ENCODE results near the gene BLVRA.
"Not testable (repeated sequence)": the region's sequence is repeated elsewhere in the genome, so short reads cannot be mapped to it uniquely, and the experiment has no call there.

Gene BLVRA

GRCh38 chr7:43810195-43810941 lies 51.9 kb downstream of the BLVRA start:
- DNase-seq = peak in 2 of 3 experiments; percentile 7 to 18

- no peak for DNase-seq
These were observed 56.9 kb downstream of the BLVRA start for GRCh38 chr7:43815373-43815772.

GRCh38 chr7:43816046-43816797 lies 57.7 kb downstream of the BLVRA start:
- not testable (repeated sequence) for DNase-seq

GRCh38 chr7:43823425-43823824 lies 64.9 kb downstream of the BLVRA start:
- DNase-seq = not testable (repeated sequence)

GRCh38 chr7:43823941-43824340 lies 65.5 kb downstream of the BLVRA start:
- DNase-seq = no peak

GRCh38 chr7:43824513-43824912 lies 66.0 kb downstream of the BLVRA start:
- DNase-seq = not testable (repeated sequence)

GRCh38 chr7:43824963-43825362 lies 66.5 kb downstream of the BLVRA start:
- no peak for DNase-seq

GRCh38 chr7:43825391-43825808 lies 66.9 kb downstream of the BLVRA start:
- no peak for DNase-seq

- DNase-seq = not testable (repeated sequence)
These were observed 72.4 kb downstream of the BLVRA start for GRCh38 chr7:43830917-43831316.

GRCh38 chr7:43834463-43835251 lies 76.2 kb downstream of the BLVRA start:
- DNase-seq = peak in 1 of 3 experiments; percentile 38

- no peak for DNase-seq
These were observed 79.8 kb downstream of the BLVRA start for GRCh38 chr7:43838201-43838658.

- DNase-seq = no peak
These were observed 84.8 kb downstream of the BLVRA start for GRCh38 chr7:43843296-43843695.

GRCh38 chr7:43844257-43844656 lies 85.8 kb downstream of the BLVRA start:
- no peak for DNase-seq

- DNase-seq = no peak
These were observed 86.2 kb downstream of the BLVRA start for GRCh38 chr7:43844662-43845061.

GRCh38 chr7:43847496-43847895 lies 89.0 kb downstream of the BLVRA start:
- no peak for DNase-seq

- peak in 2 of 3 experiments; percentile 25 to 68 for DNase-seq
These were observed 90.6 kb downstream of the BLVRA start for GRCh38 chr7:43849047-43849446.

GRCh38 chr7:43850348-43851116 lies 92.1 kb downstream of the BLVRA start:
- no peak for DNase-seq

- no peak for DNase-seq
These were observed 93.3 kb downstream of the BLVRA start for GRCh38 chr7:43851805-43852204.

GRCh38 chr7:43855176-43855575 lies 96.7 kb downstream of the BLVRA start:
- no peak for DNase-seq

- no peak for DNase-seq
These were observed 97.8 kb downstream of the BLVRA start for GRCh38 chr7:43856316-43856715.
